Sigmoid colon (tissue), 7 donors: ENCODE data around the gene UTP11. TPM values are rescaled to one million over a fixed set of nuclear protein-coding genes. Genes with fewer than 3 reads are reported as not detected.

ENCODE experiments used
- DNase-seq: peaks from one replicate; pipeline ENCODE4 v3.0.0-alpha.2; 2019
- H3K27ac ChIP-seq, 4 donors: fragments of 200-600 bp; sonication (generic); one replicate each; pipeline ENCODE4 v1.5.1; 2016 to 2019; ENCODE audit warnings: mild to moderate bottlenecking in 1 of 4
- H3K27me3 ChIP-seq, 3 donors: fragments of 200-600 bp; sonication (generic); one replicate each; pipeline ENCODE4 v1.5.1; 2019; ENCODE audit warnings: mild to moderate bottlenecking in 1 of 3
- H3K36me3 ChIP-seq, 4 donors: fragments of 200-600 bp; sonication (generic); one replicate each; pipeline ENCODE4 v1.5.1; 2016 to 2019
- H3K4me1 ChIP-seq, 4 donors: fragments of 200-600 bp; sonication (generic); one replicate each; pipeline ENCODE4 v1.5.1; 2017 to 2019
- H3K4me3 ChIP-seq, 4 donors: fragments of 200-600 bp; sonication (generic); one replicate each; pipeline ENCODE4 v1.5.1; 2017 to 2019; ENCODE audit warnings: mild to moderate bottlenecking in 2 of 4, moderate library complexity in 1 of 4
- H3K9me3 ChIP-seq, 4 donors: fragments of 200-600 bp in 3 of 4; sonication (generic) in 3 of 4; one replicate each; pipeline versions ENCODE4 v1.5.1 to v1.6.1; 2013 to 2019
- CTCF ChIP-seq, 4 experiments: fragments of 450-650 bp in 3 of 4; fragments of 200-600 bp in 1 of 4; IDR thresholded peaks; one replicate each; pipeline ENCODE4 v1.5.1; 2016 to 2019; ENCODE audit warnings: antibody characterized with exemption in 4 of 4, mild to moderate bottlenecking in 3 of 4, moderate library complexity in 2 of 4
- EP300 ChIP-seq, 4 donors: sonication (generic); formaldehyde crosslinking; IDR thresholded peaks; one replicate each; pipeline ENCODE4 v1.6.1; 2017; ENCODE audit warnings: antibody characterized with exemption in 4 of 4
- POLR2A ChIP-seq, 2 donors: fragments of 450-650 bp; IDR thresholded peaks; one replicate each; pipeline ENCODE4 v1.6.1; 2016; ENCODE audit warnings: antibody characterized with exemption in 2 of 2, mild to moderate bottlenecking in 2 of 2, moderate library complexity in 2 of 2
- POLR2AphosphoS5 ChIP-seq, 4 donors: sonication (generic); formaldehyde crosslinking; IDR thresholded peaks; one replicate each; pipeline ENCODE4 v1.6.1; 2017; ENCODE audit warnings: antibody characterized with exemption in 4 of 4
- WGBS, 2 donors: extraction: QIAGEN DNeasy Blood & Tissue Kit; methylation state at CpG; one replicate each; pipeline ENCODE4 v1.1.7; 2013; 5-methylcytosine and 5-hydroxymethylcytosine counted together
- intact Hi-C: fragments of 100-400 bp; cut with DNase I; formaldehyde crosslinking; loops from one replicate; pipeline ENCODE4 v1.15.1; 2023
- polyA plus RNA-seq, 3 donors: library from polyadenylated mRNA; stranded (reverse); fragments of 200-250 nt; gene quantifications; one replicate each; pipeline ENCODE4 v1.2.3, GENCODE V29; 2013
- total RNA-seq, 4 donors: library from RNA; depleted of rRNA; stranded (reverse); fragments of >200 nt; gene quantifications; one replicate each; pipeline ENCODE4 v1.1.0, GENCODE V29; 2016
- donor health status: healthy with polysubstance abuse.
- donor health status: Bipolar disorder and iron deficiency.
- donor health status: healthy.

UTP11 gene
- total and polyA plus RNA-seq, 7 donors, result 14.4 to 76.5 (median 54.8) TPM

GRCh38 chr1:38045401-38046332 lies 33.1 kb downstream of the UTP11 start:
- no peak for TF ChIP-seq EP300 (IDR thresholded peaks at IDR 0.05)
- TF ChIP-seq POLR2A (IDR thresholded peaks at IDR 0.05), result no peak
- no peak for TF ChIP-seq POLR2AphosphoS5 (IDR thresholded peaks at IDR 0.05)
- peak overlapping the region in 3 of 4 donors; percentile 48 to 61 (median 57) for H3K4me3 ChIP-seq
- WGBS, 2 donors, result 3 to 7% methylated on average over 115 of the region's 115 CpGs
- H3K4me1 ChIP-seq, result peaks cover 0 to 35% (median 32%) of the 10 kb centered on the region in 4 donors
- H3K27me3 ChIP-seq, result peaks cover 36 to 64% (median 53%) of the 10 kb centered on the region in 3 donors
- DNase-seq, result no peak
- no peak overlapping the region for H3K27ac ChIP-seq
- no peaks in the 10 kb centered on the region for H3K9me3 ChIP-seq
- H3K36me3 ChIP-seq, result no peaks in the 10 kb centered on the region
- intact Hi-C loops, result loop anchor here (10.0 kb wide), 2 partner anchors 89 to 241 kb away; partner anchors contain the start of genes C1orf122 and YRDC

- Histone ChIP-seq H3K4me1 (peaks cover 0 to 35% (median 32%) of the 10 kb centered on the region in 4 donors), H3K4me3 (peak within 1 kb of the TSS; percentile 35 to 61 (median 52)), H3K27ac (peak within 1 kb of the TSS; percentile 51 to 70 (median 67)), H3K9me3 (no peaks in the 10 kb centered on the region), H3K36me3 (no peaks in the 10 kb centered on the region), H3K27me3 (peaks cover 36 to 57% (median 53%) of the 10 kb centered on the region in 3 donors)
- 1% methylated on average over 92 of the region's 92 CpGs for WGBS, 2 donors
- TF ChIP-seq POLR2A (IDR thresholded peaks at IDR 0.05) (no peak), CTCF (IDR thresholded peaks at IDR 0.05) (no peak), EP300 (IDR thresholded peaks at IDR 0.05) (no peak), POLR2AphosphoS5 (IDR thresholded peaks at IDR 0.05) (no peak)
- intact Hi-C loops, result loop anchor here (10.0 kb wide), 2 partner anchors 88 to 242 kb away; partner anchors contain the start of genes C1orf122 and YRDC
- DNase-seq, result no peak
Observed at GRCh38 chr1:38046333-38046883, 33.9 kb downstream of the UTP11 start, which contains the start of gene POU3F1. TSS of gene POU3F1 (minus strand) at chr1:38046793. CDS start at chr1:38046743, 50 bp downstream.

- Histone ChIP-seq H3K9me3 (no peaks in the 10 kb centered on the region), H3K36me3 (no peaks in the 10 kb centered on the region), H3K27ac (peak overlapping the region; percentile 51 to 70 (median 67)), H3K4me3 (peak overlapping the region; percentile 35 to 61 (median 52)), H3K4me1 (peaks cover 0 to 35% (median 32%) of the 10 kb centered on the region in 4 donors), H3K27me3 (peaks cover 36 to 54% (median 48%) of the 10 kb centered on the region in 3 donors)
- WGBS, 2 donors, result 1% methylated on average over 99 of the region's 99 CpGs
- intact Hi-C loops, result loop anchor here (10.0 kb wide), 2 partner anchors 88 to 242 kb away; partner anchors contain the start of genes C1orf122 and YRDC
- TF ChIP-seq EP300 (IDR thresholded peaks at IDR 0.05) (no peak), POLR2AphosphoS5 (IDR thresholded peaks at IDR 0.05) (no peak), POLR2A (IDR thresholded peaks at IDR 0.05) (no peak)
- peak; percentile 91 for DNase-seq
Observed at GRCh38 chr1:38046884-38047602, 34.5 kb downstream of the UTP11 start.

- Histone ChIP-seq H3K9me3 (no peaks in the 10 kb centered on the region), H3K4me1 (peaks cover 0 to 35% (median 32%) of the 10 kb centered on the region in 4 donors), H3K36me3 (no peaks in the 10 kb centered on the region), H3K27ac (peak overlapping the region; percentile 51 to 70 (median 67)), H3K4me3 (peak overlapping the region; percentile 35 to 61 (median 52)), H3K27me3 (peaks cover 36 to 48% (median 42%) of the 10 kb centered on the region in 3 donors)
- intact Hi-C loops, result loop anchor here (10.0 kb wide), 2 partner anchors 87 to 243 kb away; partner anchors contain the start of genes C1orf122 and YRDC
- TF ChIP-seq EP300 (IDR thresholded peaks at IDR 0.05) (no peak), POLR2A (IDR thresholded peaks at IDR 0.05) (no peak), CTCF (IDR thresholded peaks at IDR 0.05) (no peak), POLR2AphosphoS5 (IDR thresholded peaks at IDR 0.05) (no peak)
- WGBS, 2 donors, result 9 to 23% methylated on average over 34 of the region's 34 CpGs
- DNase-seq, result no peak
Observed at GRCh38 chr1:38047603-38048141, 35.1 kb downstream of the UTP11 start.
